ENCODE data around the gene GALNTL6. TPM values are rescaled to one million over a fixed set of nuclear protein-coding genes. Genes with fewer than 3 reads are reported as not detected.

Gene GALNTL6
- total RNA-seq, 1 donor from 2014 or later = not detected

GRCh38 chr4:171846232-171846631 is 33.0 kb downstream of the GALNTL6 start:
- Mint-ChIP-seq H3K36me3 (ENCODE audit: low read depth) (no peaks in the 10 kb centered on the region), H3K27ac (no peak overlapping the region), H3K4me1 (no peaks in the 10 kb centered on the region), H3K4me3 (no peak overlapping the region), H3K27me3 (no peaks in the 10 kb centered on the region), H3K9me3 (no peaks in the 10 kb centered on the region)
- peak; percentile 60 for DNase-seq
- intact Hi-C loops (cut with micrococcal nuclease) = no loop called here

GRCh38 chr4:171846893-171847292 is 33.7 kb downstream of the GALNTL6 start:
- H3K27me3 Mint-ChIP-seq = no peaks in the 10 kb centered on the region
- intact Hi-C loops (cut with micrococcal nuclease) = no loop called here
- H3K36me3 Mint-ChIP-seq (ENCODE audit: low read depth) = no peaks in the 10 kb centered on the region
- H3K9me3 Mint-ChIP-seq = no peaks in the 10 kb centered on the region
- DNase-seq = no peak
- no peak overlapping the region for H3K4me3 Mint-ChIP-seq
- H3K4me1 Mint-ChIP-seq = no peaks in the 10 kb centered on the region
- H3K27ac Mint-ChIP-seq = no peak overlapping the region

- H3K27ac Mint-ChIP-seq = no peak overlapping the region
- no peaks in the 10 kb centered on the region for H3K36me3 Mint-ChIP-seq (ENCODE audit: low read depth)
- intact Hi-C loops (cut with micrococcal nuclease) = no loop called here
- H3K27me3 Mint-ChIP-seq = no peaks in the 10 kb centered on the region
- H3K4me1 Mint-ChIP-seq = no peaks in the 10 kb centered on the region
- no peak overlapping the region for H3K4me3 Mint-ChIP-seq
- DNase-seq = no peak
- H3K9me3 Mint-ChIP-seq = no peaks in the 10 kb centered on the region
These were observed 34.5 kb downstream of the GALNTL6 start for GRCh38 chr4:171847751-171848150.

GRCh38 chr4:171849686-171850222 is 36.5 kb downstream of the GALNTL6 start:
- Mint-ChIP-seq H3K36me3 (ENCODE audit: low read depth) (no peaks in the 10 kb centered on the region), H3K27ac (no peak overlapping the region), H3K27me3 (no peaks in the 10 kb centered on the region), H3K9me3 (no peaks in the 10 kb centered on the region), H3K4me3 (no peak overlapping the region), H3K4me1 (no peaks in the 10 kb centered on the region)
- DNase-seq = no peak
- intact Hi-C loops (cut with micrococcal nuclease) = no loop called here

GRCh38 chr4:171851295-171851694 is 38.1 kb downstream of the GALNTL6 start:
- Mint-ChIP-seq H3K36me3 (ENCODE audit: low read depth) (no peaks in the 10 kb centered on the region), H3K27me3 (no peaks in the 10 kb centered on the region), H3K9me3 (no peaks in the 10 kb centered on the region), H3K4me3 (no peak overlapping the region), H3K4me1 (no peaks in the 10 kb centered on the region), H3K27ac (no peak overlapping the region)
- no peak for DNase-seq
- intact Hi-C loops (cut with micrococcal nuclease) = no loop called here

- intact Hi-C loops (cut with micrococcal nuclease) = no loop called here
- Mint-ChIP-seq H3K4me1 (no peaks in the 10 kb centered on the region), H3K9me3 (no peaks in the 10 kb centered on the region), H3K27me3 (no peaks in the 10 kb centered on the region), H3K27ac (no peak overlapping the region), H3K36me3 (ENCODE audit: low read depth) (no peaks in the 10 kb centered on the region), H3K4me3 (no peak overlapping the region)
- DNase-seq = no peak
These were observed 44.3 kb downstream of the GALNTL6 start for GRCh38 chr4:171857302-171858012.

GRCh38 chr4:171875291-171875690 is 62.1 kb downstream of the GALNTL6 start:
- H3K27ac Mint-ChIP-seq = no peak overlapping the region
- no peaks in the 10 kb centered on the region for H3K9me3 Mint-ChIP-seq
- no peaks in the 10 kb centered on the region for H3K36me3 Mint-ChIP-seq (ENCODE audit: low read depth)
- intact Hi-C loops (cut with micrococcal nuclease) = no loop called here
- no peak overlapping the region for H3K4me3 Mint-ChIP-seq
- no peaks in the 10 kb centered on the region for H3K27me3 Mint-ChIP-seq
- DNase-seq = no peak
- no peaks in the 10 kb centered on the region for H3K4me1 Mint-ChIP-seq

- intact Hi-C loops (cut with micrococcal nuclease) = no loop called here
- Mint-ChIP-seq H3K9me3 (no peaks in the 10 kb centered on the region), H3K36me3 (ENCODE audit: low read depth) (no peaks in the 10 kb centered on the region), H3K27ac (no peak overlapping the region), H3K4me1 (no peaks in the 10 kb centered on the region), H3K27me3 (no peaks in the 10 kb centered on the region), H3K4me3 (no peak overlapping the region)
- DNase-seq = no peak
These were observed 63.4 kb downstream of the GALNTL6 start for GRCh38 chr4:171876636-171877035.

- Mint-ChIP-seq H3K9me3 (no peaks in the 10 kb centered on the region), H3K4me1 (no peaks in the 10 kb centered on the region), H3K27ac (no peak overlapping the region), H3K27me3 (no peaks in the 10 kb centered on the region), H3K4me3 (no peak overlapping the region), H3K36me3 (ENCODE audit: low read depth) (no peaks in the 10 kb centered on the region)
- intact Hi-C loops (cut with micrococcal nuclease) = no loop called here
- DNase-seq = no peak
These were observed 66.9 kb downstream of the GALNTL6 start for GRCh38 chr4:171880136-171880535.

GRCh38 chr4:171889681-171890080 is 76.5 kb downstream of the GALNTL6 start:
- intact Hi-C loops (cut with micrococcal nuclease) = no loop called here
- Mint-ChIP-seq H3K27me3 (no peaks in the 10 kb centered on the region), H3K4me3 (no peak overlapping the region), H3K36me3 (ENCODE audit: low read depth) (no peaks in the 10 kb centered on the region), H3K4me1 (no peaks in the 10 kb centered on the region), H3K9me3 (no peaks in the 10 kb centered on the region), H3K27ac (no peak overlapping the region)
- DNase-seq = no peak

- DNase-seq = no peak
- Mint-ChIP-seq H3K27ac (no peak overlapping the region), H3K27me3 (no peaks in the 10 kb centered on the region), H3K36me3 (ENCODE audit: low read depth) (no peaks in the 10 kb centered on the region), H3K4me1 (no peaks in the 10 kb centered on the region), H3K9me3 (no peaks in the 10 kb centered on the region), H3K4me3 (no peak overlapping the region)
- intact Hi-C loops (cut with micrococcal nuclease) = no loop called here
These were observed 77.8 kb downstream of the GALNTL6 start for GRCh38 chr4:171891038-171891437.

GRCh38 chr4:171896426-171896825 is 83.2 kb downstream of the GALNTL6 start:
- no peaks in the 10 kb centered on the region for H3K27me3 Mint-ChIP-seq
- peaks cover 5% of the 10 kb centered on the region for H3K9me3 Mint-ChIP-seq
- H3K36me3 Mint-ChIP-seq (ENCODE audit: low read depth) = no peaks in the 10 kb centered on the region
- no peak overlapping the region for H3K27ac Mint-ChIP-seq
- intact Hi-C loops (cut with micrococcal nuclease) = no loop called here
- no peak for DNase-seq
- no peak overlapping the region for H3K4me3 Mint-ChIP-seq
- no peaks in the 10 kb centered on the region for H3K4me1 Mint-ChIP-seq

GRCh38 chr4:171919314-171919713 is 106.1 kb downstream of the GALNTL6 start:
- Mint-ChIP-seq H3K36me3 (ENCODE audit: low read depth) (no peaks in the 10 kb centered on the region), H3K27me3 (no peaks in the 10 kb centered on the region), H3K9me3 (peaks cover 4% of the 10 kb centered on the region), H3K4me1 (no peaks in the 10 kb centered on the region), H3K4me3 (no peak overlapping the region), H3K27ac (no peak overlapping the region)
- DNase-seq = no peak
- intact Hi-C loops (cut with micrococcal nuclease) = no loop called here

GRCh38 chr4:171920901-171921300 is 107.7 kb downstream of the GALNTL6 start:
- H3K9me3 Mint-ChIP-seq = peaks cover 4% of the 10 kb centered on the region
- DNase-seq = no peak
- no peak overlapping the region for H3K27ac Mint-ChIP-seq
- intact Hi-C loops (cut with micrococcal nuclease) = no loop called here
- H3K36me3 Mint-ChIP-seq (ENCODE audit: low read depth) = no peaks in the 10 kb centered on the region
- H3K4me3 Mint-ChIP-seq = no peak overlapping the region
- no peaks in the 10 kb centered on the region for H3K27me3 Mint-ChIP-seq
- no peaks in the 10 kb centered on the region for H3K4me1 Mint-ChIP-seq

Data from activated CD4-positive, alpha-beta T cell treated with anti-CD3 and anti-CD28 coated beads, Interleukin-2, amount 10 ng/mL, durations not matched to agents 24 days and 14 days (primary cell).